GM13976 (cell line): ENCODE measurements around the gene SPI1.

Source experiments
- DNase-seq: peaks from one replicate; pipeline ENCODE4 v3.0.0; 2012; ENCODE audit warnings: low spot score
- in situ Hi-C: fragments of 300-500 bp; cut with MboI; formaldehyde crosslinking; loops from one replicate; pipeline ENCODE4 v1.12.0; 2022; ENCODE audit warnings: low sequenced_read_pairs, mixed read lengths, inconsistent platforms; ENCODE audit not compliant: unreplicated experiment
- TF ChIP-seq, protein P1 (sequence below): IDR thresholded peaks from 2 replicates; pipeline ENCODE4 v1.5.1; 2012; ENCODE audit warnings: borderline replicate concordance, mild to moderate bottlenecking; ENCODE audit not compliant: insufficient read depth; ENCODE audit errors: extremely low read depth, missing control alignments, control extremely low read depth

Gene SPI1

DNA sequence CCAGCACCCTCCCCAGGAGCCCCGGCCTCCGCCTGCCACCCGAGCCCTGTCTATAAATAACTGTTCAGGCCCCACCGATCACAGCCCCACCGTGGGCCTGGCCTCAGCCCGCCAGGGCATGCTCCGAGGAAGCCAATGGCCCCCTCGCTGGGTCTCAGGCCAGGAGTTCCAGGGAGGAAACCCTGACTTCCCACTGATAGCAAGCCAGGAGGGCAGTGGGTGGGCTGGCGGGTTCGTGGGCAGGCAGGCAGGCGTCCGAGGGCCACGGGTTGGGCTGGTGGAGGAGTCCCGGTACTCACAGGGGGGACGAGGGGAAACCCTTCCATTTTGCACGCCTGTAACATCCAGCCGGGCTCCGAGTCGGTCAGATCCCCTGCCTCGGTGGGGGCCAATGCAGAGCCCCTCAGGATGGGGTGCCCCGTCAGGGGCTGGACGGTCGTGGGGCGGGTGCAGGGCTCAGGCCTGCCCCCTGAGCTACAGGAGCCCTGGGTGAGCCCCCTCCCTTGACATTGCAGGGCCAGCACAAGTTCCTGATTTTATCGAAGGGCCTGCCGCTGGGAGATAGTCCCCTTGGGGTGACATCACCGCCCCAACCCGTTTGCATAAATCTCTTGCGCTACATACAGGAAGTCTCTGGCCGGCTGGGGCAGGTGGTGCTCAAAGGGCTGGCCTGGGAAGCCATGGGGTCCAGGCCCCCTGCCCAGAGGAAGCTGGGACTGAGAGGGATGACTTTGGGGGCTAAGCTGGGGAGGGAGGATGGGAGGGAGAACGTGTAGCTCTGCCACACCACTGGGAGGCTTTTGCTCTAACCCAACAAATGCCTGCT lies at the start of gene SPI1:
TSS of gene SPI1 (minus strand) at position 538 of the 826 bp plus-strand sequence. CDS start at position 344, 194 bp downstream.
- in situ Hi-C loops, result no loop called here
- peak; percentile 90 for DNase-seq
- TF ChIP-seq, protein P1, sequence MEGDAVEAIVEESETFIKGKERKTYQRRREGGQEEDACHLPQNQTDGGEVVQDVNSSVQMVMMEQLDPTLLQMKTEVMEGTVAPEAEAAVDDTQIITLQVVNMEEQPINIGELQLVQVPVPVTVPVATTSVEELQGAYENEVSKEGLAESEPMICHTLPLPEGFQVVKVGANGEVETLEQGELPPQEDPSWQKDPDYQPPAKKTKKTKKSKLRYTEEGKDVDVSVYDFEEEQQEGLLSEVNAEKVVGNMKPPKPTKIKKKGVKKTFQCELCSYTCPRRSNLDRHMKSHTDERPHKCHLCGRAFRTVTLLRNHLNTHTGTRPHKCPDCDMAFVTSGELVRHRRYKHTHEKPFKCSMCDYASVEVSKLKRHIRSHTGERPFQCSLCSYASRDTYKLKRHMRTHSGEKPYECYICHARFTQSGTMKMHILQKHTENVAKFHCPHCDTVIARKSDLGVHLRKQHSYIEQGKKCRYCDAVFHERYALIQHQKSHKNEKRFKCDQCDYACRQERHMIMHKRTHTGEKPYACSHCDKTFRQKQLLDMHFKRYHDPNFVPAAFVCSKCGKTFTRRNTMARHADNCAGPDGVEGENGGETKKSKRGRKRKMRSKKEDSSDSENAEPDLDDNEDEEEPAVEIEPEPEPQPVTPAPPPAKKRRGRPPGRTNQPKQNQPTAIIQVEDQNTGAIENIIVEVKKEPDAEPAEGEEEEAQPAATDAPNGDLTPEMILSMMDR, result no peak

DNA sequence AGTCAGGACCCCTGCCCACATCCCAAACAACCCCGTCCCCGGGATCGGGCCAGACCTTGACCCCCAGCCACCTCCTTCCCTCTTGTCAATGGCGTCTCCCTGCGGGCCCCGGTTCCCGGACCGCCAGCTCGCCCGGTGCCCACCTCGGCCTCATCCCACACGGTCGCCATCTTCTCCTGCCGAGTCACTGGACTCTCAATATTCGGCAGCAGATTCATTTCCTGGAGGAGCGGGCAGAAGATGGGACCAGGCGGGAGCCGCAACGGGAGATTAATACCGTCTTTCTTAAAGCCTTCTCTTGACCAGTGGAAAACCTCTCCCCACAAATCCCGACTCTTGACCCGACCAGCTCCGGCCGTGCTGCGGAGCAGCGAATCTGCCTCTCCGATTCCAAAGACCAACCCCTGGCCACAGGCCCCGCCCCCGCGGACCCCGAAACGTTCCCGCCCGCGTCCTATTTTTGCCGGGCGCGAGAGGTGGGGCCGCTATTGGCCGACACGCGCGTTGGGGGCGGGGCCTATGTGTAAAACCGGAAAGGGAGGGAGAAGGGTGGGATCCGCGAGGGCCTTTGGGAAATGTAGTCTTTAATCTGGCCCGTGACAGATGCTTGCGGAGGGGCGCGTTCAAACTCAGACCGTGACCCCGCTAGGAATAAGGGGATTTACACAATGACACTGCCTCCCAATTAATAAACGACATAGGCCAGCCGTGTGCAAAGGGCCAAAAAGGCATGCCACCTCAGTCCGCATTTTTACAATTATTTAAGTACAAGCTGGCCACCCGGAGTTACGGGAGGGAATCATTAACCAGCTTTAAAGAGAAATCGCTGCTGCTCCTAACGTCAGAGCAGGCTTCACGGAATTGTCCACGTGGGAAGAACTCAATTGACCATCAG lies 48.0 kb upstream of the SPI1 start, which contains the start of gene PSMC3:
TSS of gene PSMC3 (minus strand) at position 378 of the 895 bp plus-strand sequence. CDS start at position 218, 160 bp downstream.
- in situ Hi-C loops, result no loop called here
- TF ChIP-seq, protein P1, result no peak
- peak; percentile 98 for DNase-seq

DNA sequence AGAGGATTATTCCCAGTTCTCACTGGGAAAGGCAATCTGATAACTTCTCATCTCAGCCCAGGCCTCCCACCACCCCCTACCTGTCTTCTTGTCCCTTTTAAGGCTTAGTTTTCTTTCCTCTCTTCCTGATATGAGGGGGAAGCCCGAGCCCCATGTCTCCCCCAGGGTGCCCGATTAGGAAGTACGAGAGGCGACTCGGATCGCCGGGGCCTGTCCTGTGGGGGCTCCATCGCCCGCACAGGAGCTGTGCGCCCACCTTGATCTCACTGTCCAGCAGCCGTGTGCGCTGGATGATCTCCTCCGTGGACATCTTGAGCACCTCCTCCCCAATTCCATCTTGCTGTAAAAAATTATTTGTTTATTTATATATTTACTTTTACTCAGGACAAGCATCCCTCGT lies 47.3 kb upstream of the SPI1 start:
- in situ Hi-C loops, result no loop called here
- DNase-seq, result no peak
- TF ChIP-seq, protein P1, result no peak

DNA sequence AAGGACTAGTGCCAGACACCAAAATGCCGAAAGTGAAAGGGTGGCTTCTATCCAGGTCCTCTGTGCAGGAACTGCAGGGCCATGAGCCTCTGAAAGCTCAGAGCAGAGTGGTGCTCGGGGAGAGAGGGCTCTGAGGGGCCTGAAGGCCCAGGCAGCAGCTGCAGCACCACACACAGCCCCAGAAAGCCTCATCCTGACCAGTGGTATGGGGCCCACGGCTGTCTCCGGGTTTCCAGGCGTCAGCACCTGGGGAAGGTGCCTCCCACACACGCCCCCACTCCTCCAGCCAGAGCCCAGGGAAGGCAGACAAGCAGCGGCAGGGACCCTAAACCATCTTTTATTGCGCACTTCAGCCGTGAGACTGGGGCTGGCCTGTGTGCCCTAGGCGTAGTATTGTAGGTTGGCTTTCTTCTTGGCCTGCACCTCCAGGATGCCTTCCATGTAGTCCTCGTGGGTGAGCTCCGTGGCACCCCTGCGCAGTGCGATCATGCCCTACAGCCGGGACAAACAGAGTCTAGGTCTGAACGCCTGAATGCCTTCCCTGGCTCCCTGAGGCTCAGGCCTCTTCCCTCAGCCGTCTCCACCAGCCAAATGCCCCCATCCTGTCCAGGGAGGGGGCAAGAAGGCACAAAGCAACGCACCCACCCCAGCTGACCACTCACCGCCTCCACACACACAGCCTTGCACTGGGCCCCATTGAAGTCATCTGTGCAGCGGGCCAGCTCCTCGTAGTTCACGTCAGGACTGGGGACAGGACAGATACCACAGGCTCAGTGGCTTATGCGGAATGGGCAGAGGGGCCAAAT lies 40.3 kb upstream of the SPI1 start:
- in situ Hi-C loops, result no loop called here
- DNase-seq, result no peak
- TF ChIP-seq, protein P1, result no peak

DNA sequence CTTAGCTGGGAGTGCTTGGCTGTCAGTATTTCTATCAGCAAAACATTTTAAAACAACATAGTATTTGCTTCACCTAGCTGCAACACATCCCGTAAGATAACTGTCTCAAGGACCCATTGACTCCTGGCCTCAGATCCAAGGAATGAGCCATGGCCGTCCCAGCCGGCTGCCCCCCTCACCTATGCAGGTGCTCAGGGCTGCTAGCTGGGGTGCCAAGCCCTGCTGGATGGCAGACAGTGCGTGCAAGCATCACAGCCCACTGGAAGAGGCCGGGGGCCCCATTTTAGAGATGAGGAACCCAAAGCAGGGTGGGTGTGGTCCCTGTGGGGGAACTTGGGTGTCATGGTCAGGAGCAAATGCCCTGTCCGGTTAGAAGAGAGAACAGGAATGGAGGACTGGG lies 39.4 kb upstream of the SPI1 start:
- in situ Hi-C loops, result no loop called here
- TF ChIP-seq, protein P1, result no peak
- DNase-seq, result no peak
